Body of pancreas (tissue), 4 donors: ENCODE results near the gene PPP1R15B. TPM values are rescaled to one million over a fixed set of nuclear protein-coding genes. Genes with fewer than 3 reads are reported as not detected.

Source experiments
- ATAC-seq: fragments of 150-250 bp; one replicate; pipeline ENCODE4 v1.9.1; 2016
- DNase-seq, 4 donors: peaks; one replicate each; pipeline ENCODE4 v3.0.0-alpha.2; 2019
- H3K27ac ChIP-seq, 4 donors: fragments of 200-600 bp; sonication (generic); 1 replicate in 3 of 4; 2 replicates in 1 of 4; pipeline versions ENCODE4 v1.5.1 to v1.6.1; 2016 to 2019; ENCODE audit warnings: mild to moderate bottlenecking in 1 of 4, mixed read lengths in 1 of 4, moderate library complexity in 1 of 4
- H3K27me3 ChIP-seq, 2 donors: fragments of 200-600 bp; sonication (generic); one replicate each; pipeline ENCODE4 v1.6.0; 2016; ENCODE audit warnings: mild to moderate bottlenecking in 1 of 2
- H3K36me3 ChIP-seq, 2 donors: fragments of 200-600 bp; sonication (generic); replicated peaks in 1 of 2; 2 replicates each; pipeline ENCODE4 v1.5.1; 2016; ENCODE audit warnings: low read depth in 2 of 2; ENCODE audit not compliant: insufficient read depth in 1 of 2
- H3K4me1 ChIP-seq: fragments of 200-600 bp; sonication (generic); one replicate; pipeline ENCODE4 v1.6.0; 2016
- H3K4me3 ChIP-seq, 2 donors: fragments of 200-600 bp; sonication (generic); 1 replicate in 1 of 2; 2 replicates in 1 of 2; pipeline ENCODE4 v1.5.1; 2016 to 2019
- H3K9me3 ChIP-seq, 3 donors: fragments of 200-600 bp; sonication (generic); 1 replicate in 2 of 3; 2 replicates in 1 of 3; pipeline ENCODE4 v1.5.1; 2016
- CTCF ChIP-seq, 7 experiments: fragments of 450-650 bp in 4 of 7; fragments of 200-600 bp in 3 of 7; sonication (generic) in 3 of 7; IDR thresholded peaks; one replicate each; pipeline ENCODE4 v1.5.1; 2016 to 2019; ENCODE audit warnings: antibody characterized with exemption in 7 of 7
- POLR2A ChIP-seq, 3 donors: fragments of 450-650 bp; IDR thresholded peaks; one replicate each; pipeline ENCODE4 v1.6.1; 2016; ENCODE audit warnings: antibody characterized with exemption in 3 of 3, mild to moderate bottlenecking in 2 of 3
- WGBS, 2 donors: methylation state at CpG; one replicate each; pipeline ENCODE4 v1.1.5; 2017; 5-methylcytosine and 5-hydroxymethylcytosine counted together
- intact Hi-C: fragments of 100-400 bp; cut with DNase I; formaldehyde crosslinking; loops from one replicate; pipeline ENCODE4 v1.15.1; 2023
- total RNA-seq, 2 donors: library from RNA; depleted of rRNA; stranded (reverse); fragments of >200 nt; gene quantifications; one replicate each; pipeline ENCODE4 v1.1.0, GENCODE V29; 2016

The PPP1R15B gene
- total RNA-seq, 2 donors from 2014 or later: 32.9 to 34.3 TPM

- 86 to 91% methylated on average over 6 of the region's 6 CpGs for WGBS, 2 donors
- Histone ChIP-seq H3K36me3 (no peaks in the 10 kb centered on the region), H3K9me3 (no peaks in the 10 kb centered on the region), H3K27me3 (no peaks in the 10 kb centered on the region), H3K27ac (no peak overlapping the region), H3K4me3 (no peak overlapping the region), H3K4me1 (peaks cover 13% of the 10 kb centered on the region)
- ATAC-seq (no peak), DNase-seq (no peak)
- TF ChIP-seq POLR2A (IDR thresholded peaks at IDR 0.05) (no peak), CTCF (IDR thresholded peaks at IDR 0.05) (no peak)
- intact Hi-C loops: loop anchor here (5.0 kb wide), 1 partner anchor 53 kb away; no protein-coding TSS in a partner anchor
Observed at GRCh38 chr1:204448991-204449677, 37.5 kb upstream of the PPP1R15B start.

- TF ChIP-seq POLR2A (IDR thresholded peaks at IDR 0.05) (no peak), CTCF (IDR thresholded peaks at IDR 0.05) (no peak)
- H3K4me1 ChIP-seq: peaks cover 15% of the 10 kb centered on the region
Observed at GRCh38 chr1:204448344-204448964, 36.8 kb upstream of the PPP1R15B start.

GRCh38 chr1:204447736-204448135 lies 36.1 kb upstream of the PPP1R15B start:
- peaks cover 22% of the 10 kb centered on the region for H3K4me1 ChIP-seq
- DNase-seq: no peak
- H3K27ac ChIP-seq: no peak overlapping the region
- TF ChIP-seq POLR2A (IDR thresholded peaks at IDR 0.05) (no peak), CTCF (IDR thresholded peaks at IDR 0.05) (no peak)
- intact Hi-C loops: loop anchor here (5.0 kb wide), 1 partner anchor 55 kb away; no protein-coding TSS in a partner anchor
- WGBS, 2 donors: 58 to 79% methylated on average over 4 of the region's 4 CpGs
- no peak overlapping the region for H3K4me3 ChIP-seq
- no peaks in the 10 kb centered on the region for H3K27me3 ChIP-seq
- H3K9me3 ChIP-seq: no peaks in the 10 kb centered on the region
- ATAC-seq: no peak
- H3K36me3 ChIP-seq: no peaks in the 10 kb centered on the region

More at GRCh38 chr1:204448344-204448964, 36.8 kb upstream of the PPP1R15B start:
- ATAC-seq: no peak
- H3K4me3 ChIP-seq: no peak overlapping the region
- no peaks in the 10 kb centered on the region for H3K36me3 ChIP-seq
- DNase-seq: no peak
- 84 to 98% methylated on average over 7 of the region's 7 CpGs for WGBS, 2 donors
- no peak overlapping the region for H3K27ac ChIP-seq
- H3K9me3 ChIP-seq: no peaks in the 10 kb centered on the region
- H3K27me3 ChIP-seq: no peaks in the 10 kb centered on the region
- intact Hi-C loops: loop anchor here (5.0 kb wide), 1 partner anchor 54 kb away; no protein-coding TSS in a partner anchor

- no peak for DNase-seq
- H3K27ac ChIP-seq: peak overlapping the region in 1 of 4 donors; percentile 25
- intact Hi-C loops: loop anchor here (5.0 kb wide), 1 partner anchor 55 kb away; no protein-coding TSS in a partner anchor
- ATAC-seq: no peak
- TF ChIP-seq POLR2A (IDR thresholded peaks at IDR 0.05) (no peak), CTCF (IDR thresholded peaks at IDR 0.05) (no peak)
- 67 to 81% methylated on average over 6 of the region's 6 CpGs for WGBS, 2 donors
- no peaks in the 10 kb centered on the region for H3K36me3 ChIP-seq
- H3K4me3 ChIP-seq: no peak overlapping the region
- H3K9me3 ChIP-seq: no peaks in the 10 kb centered on the region
- peaks cover 25% of the 10 kb centered on the region for H3K4me1 ChIP-seq
- no peaks in the 10 kb centered on the region for H3K27me3 ChIP-seq
Observed at GRCh38 chr1:204447190-204447589, 35.6 kb upstream of the PPP1R15B start.
